Measurements from ENCODE around the gene TRIM33. TPM values are rescaled to one million over a fixed set of nuclear protein-coding genes. Genes with fewer than 3 reads are reported as not detected.

TRIM33 gene
- total RNA-seq, 1 experiment from 2014 or later, result 41.2 TPM

GRCh38 chr1:114536043-114536442 is 25.0 kb upstream of the TRIM33 start:
- H3K27ac ChIP-seq (ENCODE audit: low read depth, low read length), result no peak overlapping the region
- CTCF ChIA-PET, result no interaction called here
- H3K4me2 ChIP-seq (ENCODE audit: low read length), result no peak overlapping the region
- intact Hi-C loops (cut with micrococcal nuclease), result no loop called here
- TF ChIP-seq YY1 (IDR thresholded peaks at IDR 0.05; ENCODE audit: extremely low read depth, insufficient replicate concordance, low read depth, low read length) (no peak), EZH2 (IDR thresholded peaks at IDR 0.05) (no peak), ZNF274 (IDR thresholded peaks at IDR 0.05; ENCODE audit: low read depth, low read length) (no peak), JUND (IDR thresholded peaks at IDR 0.05) (no peak), TCF7L2 (IDR thresholded peaks at IDR 0.05; ENCODE audit: borderline replicate concordance, extremely low read depth, insufficient read depth, insufficient read length) (no peak), FOSL1 (IDR thresholded peaks at IDR 0.05; ENCODE audit: low read depth) (no peak), CBX3 (IDR thresholded peaks at IDR 0.05; ENCODE audit: low read depth) (no peak), MAX (IDR thresholded peaks at IDR 0.05) (no peak), CTCF (IDR thresholded peaks at IDR 0.05 in 2 of 3, conservative IDR thresholded peaks at IDR 0.05 in 1 of 3; ENCODE audit: borderline replicate concordance in 1 of 3, insufficient read depth in 1 of 3, low read depth in 2 of 3, low read length in 2 of 3) (no peak), ELF1 (IDR thresholded peaks at IDR 0.05; ENCODE audit: borderline replicate concordance, low read depth) (no peak)
- no peaks in the 10 kb centered on the region for H3K9me2 ChIP-seq (ENCODE audit: insufficient read depth)
- H3K4me3 ChIP-seq (replicated peaks in 1 of 2; ENCODE audit: low read depth in 1 of 2, low read length in 2 of 2), result no peak overlapping the region
- no peak for ATAC-seq
- POLR2A ChIA-PET, result no interaction called here
- no peaks in the 10 kb centered on the region for H3K36me3 ChIP-seq (ENCODE audit: control insufficient read depth in 1 of 2, insufficient read depth in 2 of 2, low read length in 2 of 2)
- BruUV-seq (replicated peaks), result no TSS peak
- H2AFZ ChIP-seq (ENCODE audit: low read depth, low read length, poor library complexity, severe bottlenecking), result no peak overlapping the region
- no peaks in the 10 kb centered on the region for H3K79me2 ChIP-seq (ENCODE audit: insufficient read depth, low read length)
- no peaks in the 10 kb centered on the region for H4K20me1 ChIP-seq (ENCODE audit: insufficient read depth)
- H3K27me3 ChIP-seq (ENCODE audit: insufficient read depth, low read length), result no peaks in the 10 kb centered on the region
- RAD21 ChIA-PET (ENCODE audit: low non-redundant PET in 1 of 2, low total read pairs in 2 of 2, uncharacterized antibody in 2 of 2, unreplicated experiment in 2 of 2), result no interaction called here
- H3K4me1 ChIP-seq (ENCODE audit: control insufficient read depth in 1 of 2, insufficient read depth in 2 of 2, low read length in 2 of 2), result no peaks in the 10 kb centered on the region
- no peaks in the 10 kb centered on the region for H3K9me3 ChIP-seq (ENCODE audit: control insufficient read depth in 1 of 2, insufficient read depth in 1 of 2, low read depth in 1 of 2, low read length in 2 of 2)
- no peak for DNase-seq (ENCODE audit: low read depth, low spot score)
- H3K9ac ChIP-seq (ENCODE audit: low read length), result no peak overlapping the region
